Measurements from ENCODE around the gene RUFY3. TPM values are rescaled to one million over a fixed set of nuclear protein-coding genes. Genes with fewer than 3 reads are reported as not detected.
A peak's percentile ranks its signal among the peaks of the same experiment; 100 is the strongest.
"Not testable (repeated sequence)": the region's sequence is repeated elsewhere in the genome, so short reads cannot be mapped to it uniquely, and the experiment has no call there.

Gene RUFY3
- total RNA-seq, 3 donors from 2014 or later, result 31.9 to 54.2 (median 46.0) TPM

- H3K4me3 ChIP-seq, result peak overlapping the region; percentile 79
- H3K9me3 ChIP-seq, result no peaks in the 10 kb centered on the region
- TF ChIP-seq CTCF (IDR thresholded peaks at IDR 0.05), result no peak
- H3K4me1 ChIP-seq (ENCODE audit: low read depth), result peaks cover 13% of the 10 kb centered on the region
- no peak for DNase-seq
- intact Hi-C loops (cut with DNase I, micrococcal nuclease), result no loop called here
- no peak for ATAC-seq
- H3K36me3 ChIP-seq (ENCODE audit: low read depth), result no peaks in the 10 kb centered on the region
These were observed 116.4 kb downstream of the RUFY3 start for GRCh38 chr4:70838204-70838603.

DNA sequence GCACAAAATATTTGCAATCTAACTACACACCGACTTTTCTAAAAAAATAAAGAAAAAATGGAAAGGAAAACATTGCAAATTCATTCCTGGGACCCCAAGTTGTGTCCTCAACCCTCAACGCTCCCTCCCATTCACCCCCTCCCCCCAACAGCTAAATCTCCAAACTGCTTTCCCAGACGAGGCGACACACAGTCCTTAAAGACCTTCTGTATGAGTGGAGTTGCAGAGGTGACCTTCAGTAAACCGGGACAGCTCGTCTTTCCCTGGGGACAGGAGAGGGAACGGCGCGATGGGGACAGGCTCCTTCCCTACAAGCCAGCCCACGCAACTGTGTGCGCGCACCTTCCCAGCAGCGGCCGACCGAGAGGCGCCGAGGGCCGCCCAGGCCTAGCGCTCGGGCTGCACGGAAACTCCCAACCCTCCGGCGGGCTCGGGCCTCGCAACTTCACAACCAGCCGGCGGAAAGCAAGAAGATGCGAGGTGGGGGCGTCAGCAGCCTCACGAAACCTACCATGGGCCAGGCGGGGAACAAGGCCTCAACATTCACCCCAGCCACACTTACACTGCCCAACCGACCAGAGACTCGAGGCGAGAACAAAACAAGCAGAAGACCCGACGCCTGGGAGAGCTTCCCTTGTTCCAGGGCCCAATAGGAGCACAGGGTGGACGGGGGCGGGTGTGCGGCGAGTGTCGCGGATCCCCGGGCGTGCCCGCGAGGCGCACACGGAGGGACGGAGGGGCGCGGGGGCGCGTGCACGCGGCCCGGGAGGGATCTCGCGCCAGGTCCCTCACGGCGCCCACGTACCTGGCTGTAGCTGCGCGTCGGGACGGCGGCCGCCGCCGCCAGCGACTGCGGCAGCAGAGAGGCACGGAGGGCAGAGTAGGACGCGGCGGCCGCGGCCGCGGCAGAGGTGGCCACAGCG, 117.2 kb downstream of the RUFY3 start:
- intact Hi-C loops (cut with DNase I, micrococcal nuclease), result no loop called here
- TF ChIP-seq CTCF (IDR thresholded peaks at IDR 0.05), result no peak

GRCh38 chr4:70839589-70840093, 117.9 kb downstream of the RUFY3 start, which contains the start of gene GRSF1:
Gene GRSF1 (minus strand): TSS chr4:70839890. CDS start chr4:70839827, 63 bp downstream.
- peaks cover 9% of the 10 kb centered on the region for H3K4me1 ChIP-seq (ENCODE audit: low read depth)
- H3K36me3 ChIP-seq (ENCODE audit: low read depth), result no peaks in the 10 kb centered on the region
- TF ChIP-seq CTCF (IDR thresholded peaks at IDR 0.05), result no peak
- peak; percentile 96 for ATAC-seq
- H3K9me3 ChIP-seq, result no peaks in the 10 kb centered on the region
- DNase-seq, result peak; percentile 96 to 98 (median 96)
- peak within 1 kb of the TSS; percentile 79 for H3K4me3 ChIP-seq
- intact Hi-C loops (cut with DNase I, micrococcal nuclease), result no loop called here

More for the DNA sequence above, 117.2 kb downstream of the RUFY3 start:
- peak; percentile 80 for ATAC-seq
- peak; percentile 70 to 80 (median 80) for DNase-seq
- Histone ChIP-seq H3K4me3 (peak overlapping the region; percentile 79), H3K36me3 (ENCODE audit: low read depth) (no peaks in the 10 kb centered on the region), H3K9me3 (no peaks in the 10 kb centered on the region), H3K4me1 (ENCODE audit: low read depth) (peaks cover 9% of the 10 kb centered on the region)

DNA sequence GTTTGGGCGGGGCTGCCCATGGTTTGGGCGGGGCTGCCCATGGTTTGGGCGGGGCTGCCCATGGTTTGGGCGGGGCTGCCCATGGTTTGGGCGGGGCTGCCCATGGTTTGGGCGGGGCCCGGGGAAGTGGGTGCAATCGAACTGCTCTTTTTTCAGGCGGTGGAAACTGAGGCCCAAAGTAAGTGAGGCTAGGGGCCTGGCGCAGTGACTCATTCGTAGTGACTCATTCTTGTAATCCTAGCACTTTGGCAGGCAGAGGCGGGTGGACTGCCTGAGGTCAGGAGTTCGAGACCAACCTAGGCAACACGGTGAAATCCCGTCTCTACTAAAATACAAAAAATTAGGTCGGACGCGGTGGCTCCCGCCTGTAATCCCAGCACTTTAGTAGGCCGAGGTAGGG, 118.4 kb downstream of the RUFY3 start:
- H3K4me3 ChIP-seq; intact Hi-C loops (cut with DNase I, micrococcal nuclease); H3K4me1 ChIP-seq (ENCODE audit: low read depth): not testable (repeated sequence)

DNA sequence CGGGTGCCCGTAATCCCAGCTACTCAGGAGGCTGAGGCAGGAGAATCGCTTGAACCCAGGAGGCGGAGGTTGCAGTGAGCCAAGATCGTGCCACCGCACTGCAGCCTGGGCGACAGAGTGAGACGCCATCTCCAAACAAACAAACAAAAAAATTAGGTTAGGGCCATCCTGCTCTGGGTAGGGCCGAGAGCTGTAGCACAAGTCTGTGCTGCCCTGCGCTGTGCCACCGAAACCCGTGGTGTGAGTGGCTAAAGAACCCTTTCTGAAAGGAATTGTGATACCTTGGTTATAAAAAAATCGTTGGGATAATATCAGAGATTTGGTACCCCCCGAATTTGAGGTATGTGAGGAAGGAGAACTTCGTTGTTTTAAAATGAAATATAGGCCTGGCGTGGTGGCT, 118.9 kb downstream of the RUFY3 start:
- intact Hi-C loops (cut with DNase I, micrococcal nuclease); H3K4me3 ChIP-seq; H3K36me3 ChIP-seq (ENCODE audit: low read depth); H3K4me1 ChIP-seq (ENCODE audit: low read depth); H3K9me3 ChIP-seq; ATAC-seq: not testable (repeated sequence)
- DNase-seq, result peak in 1 of 3 donors; percentile 49

More for the DNA sequence above, 118.4 kb downstream of the RUFY3 start:
- not testable (repeated sequence) for H3K9me3 ChIP-seq; ATAC-seq; H3K36me3 ChIP-seq (ENCODE audit: low read depth)
- peak; percentile 61 to 81 (median 74) for DNase-seq

GRCh38 chr4:70841211-70841610, 119.4 kb downstream of the RUFY3 start:
- ATAC-seq, result no peak
- Histone ChIP-seq H3K4me1 (ENCODE audit: low read depth) (peaks cover 9% of the 10 kb centered on the region), H3K9me3 (no peaks in the 10 kb centered on the region), H3K4me3 (no peak overlapping the region), H3K36me3 (ENCODE audit: low read depth) (no peaks in the 10 kb centered on the region)
- intact Hi-C loops (cut with DNase I, micrococcal nuclease), result no loop called here
- no peak for TF ChIP-seq CTCF (IDR thresholded peaks at IDR 0.05)
- DNase-seq, result no peak

Measured in mucosa of descending colon (tissue), 3 donors.